HL-60/S4 treated with retinoic acid at 250 ng/mL for 4 days and 3 days (cell line): ENCODE results near the gene ABCF3.

Experiments used
- in situ Hi-C: fragments of 300-500 bp; cut with MboI; formaldehyde crosslinking; loops from 2 replicates; pipeline ENCODE4 v1.7.0; 2022; ENCODE audit warnings: low sequenced_read_pairs

The ABCF3 gene

DNA sequence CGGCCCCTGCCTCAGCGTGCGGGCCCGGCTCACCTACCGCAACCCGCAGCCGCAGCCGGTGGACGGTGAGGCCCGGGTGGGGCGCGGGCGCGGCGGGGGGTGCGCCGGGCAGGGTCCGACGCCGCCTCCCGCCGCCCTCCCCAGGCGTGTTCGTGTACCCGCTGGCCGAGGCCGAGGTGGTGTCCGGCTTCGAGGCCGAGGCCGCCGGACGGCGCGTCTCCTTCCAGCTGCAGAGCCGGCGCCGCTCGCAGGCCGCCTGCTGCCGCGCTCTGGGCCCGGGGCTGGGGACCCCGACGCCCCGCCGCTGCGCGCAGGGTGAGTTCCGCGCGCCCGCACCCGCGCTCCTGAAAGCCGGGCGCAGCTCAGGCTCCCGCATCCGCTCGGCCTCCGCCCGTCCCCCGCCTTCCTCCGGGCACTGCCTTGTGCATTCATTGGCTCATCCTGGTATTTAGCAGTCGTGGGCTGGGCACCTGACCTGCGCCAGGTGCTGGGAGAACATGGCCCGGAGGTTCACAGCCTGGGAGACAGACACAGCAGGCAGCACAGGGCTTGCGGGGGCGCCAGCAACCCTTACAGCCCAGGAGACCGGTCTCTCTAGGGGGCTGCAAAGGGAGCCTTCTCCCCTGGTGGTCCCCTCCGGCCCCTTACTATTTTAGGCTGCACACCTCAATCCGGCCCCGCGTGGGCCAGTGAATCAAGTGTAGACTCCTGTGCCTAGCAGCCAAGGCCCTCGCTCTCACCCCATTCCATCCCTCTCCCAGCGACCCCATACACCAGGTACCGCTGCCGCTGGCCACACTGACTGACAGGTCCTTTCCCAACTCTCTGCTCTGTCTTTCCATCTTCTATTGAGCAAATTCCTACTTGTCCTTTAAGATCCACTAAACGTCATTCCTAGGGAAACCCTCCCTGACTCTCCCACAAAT, 44.9 kb downstream of the ABCF3 start:
- in situ Hi-C loops, result no loop called here

DNA sequence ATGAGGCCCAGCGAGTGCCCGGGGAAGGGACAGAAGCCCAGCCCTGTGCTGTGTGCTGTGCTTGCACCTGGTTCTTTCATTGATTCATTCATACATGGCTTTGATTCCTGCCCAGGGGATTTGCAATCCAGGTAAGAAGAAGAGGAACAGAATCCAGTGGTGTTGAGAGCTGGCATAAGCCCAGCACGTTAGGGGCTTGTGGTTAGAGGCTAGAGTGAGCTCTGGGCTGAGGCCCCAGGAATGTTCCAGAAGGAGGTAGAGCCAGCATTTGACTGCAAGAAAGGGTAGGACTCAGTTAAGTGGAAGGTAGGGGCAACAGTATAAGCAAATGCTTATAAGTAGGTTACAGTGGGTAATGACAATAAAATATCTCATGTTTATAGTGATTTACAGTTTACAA, 45.7 kb downstream of the ABCF3 start:
- in situ Hi-C loops, result no loop called here

DNA sequence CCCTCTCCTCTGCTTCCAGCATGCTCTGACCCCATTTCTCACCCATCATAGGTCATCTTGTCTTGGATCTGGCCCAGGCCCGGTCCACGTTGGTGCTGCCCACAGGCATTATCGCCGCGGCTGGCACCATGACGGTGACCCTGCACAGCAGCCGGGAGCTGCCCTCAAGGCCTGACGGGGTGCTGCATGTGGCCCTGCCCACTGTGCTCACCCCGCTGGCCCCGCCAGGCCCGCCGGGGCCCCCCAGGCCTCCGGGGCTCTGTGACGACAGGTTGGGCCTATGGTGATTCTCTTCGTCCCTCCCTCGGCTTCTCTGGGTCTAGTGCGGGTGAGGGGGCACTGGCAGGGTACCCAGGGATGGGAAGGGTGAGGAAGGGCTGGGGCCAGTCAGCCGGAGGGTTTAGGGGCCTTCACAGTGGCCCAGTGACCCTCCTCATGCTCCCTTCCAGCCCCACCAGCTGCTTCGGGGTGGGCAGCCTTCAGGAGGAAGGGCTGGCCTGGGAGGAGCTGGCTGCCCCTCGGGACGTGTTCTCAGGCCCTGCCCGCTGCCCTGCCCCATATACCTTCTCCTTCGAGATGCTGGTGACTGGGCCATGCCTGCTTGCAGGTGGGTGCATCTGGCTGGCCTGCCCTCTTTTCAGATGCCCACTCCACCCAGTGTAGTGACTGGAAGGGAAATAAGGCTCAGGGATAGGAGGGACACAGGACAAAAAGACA, 47.3 kb downstream of the ABCF3 start:
- in situ Hi-C loops, result no loop called here

DNA sequence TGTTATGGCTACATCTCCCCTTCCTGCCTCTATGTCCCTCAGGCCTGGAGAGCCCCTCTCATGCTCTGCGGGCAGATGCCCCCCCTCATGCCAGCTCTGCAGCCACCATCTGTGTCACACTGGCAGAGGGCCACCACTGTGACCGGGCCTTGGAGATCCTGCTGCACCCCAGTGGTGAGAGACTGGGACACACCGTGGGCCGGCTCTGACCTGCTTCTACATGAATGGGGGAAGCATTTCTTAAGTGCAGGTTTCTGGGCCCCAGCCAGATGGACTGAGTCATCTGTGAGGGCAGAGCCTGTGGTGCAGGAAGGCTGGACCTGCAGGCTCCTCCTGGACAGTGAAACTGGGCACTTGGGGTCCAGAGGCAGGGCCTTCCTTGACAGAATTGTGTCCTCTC, 48.2 kb downstream of the ABCF3 start:
- in situ Hi-C loops, result no loop called here

DNA sequence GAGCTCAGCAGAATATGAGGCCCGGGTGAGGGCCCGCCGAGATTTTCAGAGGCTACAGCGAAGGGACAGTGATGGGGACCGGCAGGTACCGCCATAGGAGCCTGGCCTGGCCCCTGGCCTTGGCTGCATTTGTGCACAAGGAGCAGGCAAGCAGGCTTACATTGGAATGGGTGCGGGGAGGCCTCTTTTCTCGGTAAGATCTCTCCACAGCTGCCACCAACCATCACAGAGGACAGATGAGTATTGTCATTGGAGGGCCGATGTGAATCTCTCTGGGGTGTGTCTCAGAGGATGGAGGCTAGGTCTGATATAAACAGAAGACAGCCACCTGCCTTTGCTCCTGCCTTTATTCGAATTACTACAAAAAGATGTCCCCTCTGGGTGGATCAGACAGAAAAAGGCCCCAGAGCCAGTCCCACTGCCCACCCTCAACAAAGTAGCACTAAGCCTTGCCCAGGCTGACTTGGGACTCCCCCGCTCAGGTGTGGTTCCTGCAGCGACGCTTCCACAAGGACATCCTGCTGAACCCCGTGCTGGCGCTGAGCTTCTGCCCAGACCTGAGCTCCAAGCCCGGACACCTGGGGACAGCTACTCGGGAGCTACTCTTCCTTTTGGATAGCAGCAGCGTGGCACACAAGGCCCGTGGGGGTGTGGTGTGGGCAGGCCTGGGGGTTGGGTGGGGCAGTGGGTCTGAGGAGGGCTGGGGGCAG, 48.8 kb downstream of the ABCF3 start:
- in situ Hi-C loops, result no loop called here

DNA sequence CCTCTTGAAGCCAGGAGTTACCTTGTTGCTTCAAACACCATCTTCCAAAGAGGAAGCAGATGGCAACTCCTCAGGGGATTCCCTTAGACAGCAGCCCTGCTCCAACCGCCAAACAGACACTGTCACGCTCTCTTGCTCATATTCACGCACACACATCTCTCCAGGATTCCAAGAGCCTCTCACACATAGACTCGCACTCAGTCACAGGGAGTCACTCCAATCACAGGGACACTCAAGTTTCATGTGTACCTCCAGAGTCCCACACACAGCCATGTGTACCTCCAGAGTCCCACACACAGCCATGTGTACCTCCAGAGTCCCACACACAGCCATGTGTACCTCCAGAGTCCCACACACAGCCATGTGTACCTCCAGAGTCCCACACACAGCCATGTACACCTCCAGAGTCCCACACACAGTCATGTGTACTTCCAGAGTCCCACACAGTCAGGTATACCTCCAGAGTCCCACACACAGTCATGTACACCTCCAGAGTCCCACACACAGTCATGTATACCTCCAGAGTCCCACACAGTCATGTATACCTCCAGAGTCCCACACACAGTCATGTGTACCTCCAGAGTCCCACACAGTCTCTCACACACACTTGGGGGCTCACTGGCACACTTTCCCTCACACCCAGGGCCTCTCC, 49.5 kb downstream of the ABCF3 start:
- in situ Hi-C loops, result no loop called here

DNA sequence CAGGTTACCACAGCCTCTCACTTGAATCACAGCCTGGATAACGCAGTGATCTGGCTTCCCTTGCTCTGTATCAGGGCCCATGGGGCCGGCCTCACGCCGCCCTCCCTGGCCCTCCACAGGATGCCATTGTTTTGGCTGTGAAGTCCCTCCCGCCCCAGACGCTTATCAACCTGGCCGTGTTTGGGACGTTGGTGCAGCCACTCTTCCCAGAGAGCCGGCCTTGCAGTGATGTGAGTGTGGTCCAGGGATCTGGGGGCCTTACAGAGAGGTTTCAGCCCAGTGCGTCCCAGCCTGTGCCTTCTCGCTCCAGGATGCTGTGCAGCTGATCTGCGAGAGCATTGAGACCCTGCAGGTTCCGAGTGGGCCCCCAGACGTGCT, 50.0 kb downstream of the ABCF3 start:
- in situ Hi-C loops, result no loop called here

DNA sequence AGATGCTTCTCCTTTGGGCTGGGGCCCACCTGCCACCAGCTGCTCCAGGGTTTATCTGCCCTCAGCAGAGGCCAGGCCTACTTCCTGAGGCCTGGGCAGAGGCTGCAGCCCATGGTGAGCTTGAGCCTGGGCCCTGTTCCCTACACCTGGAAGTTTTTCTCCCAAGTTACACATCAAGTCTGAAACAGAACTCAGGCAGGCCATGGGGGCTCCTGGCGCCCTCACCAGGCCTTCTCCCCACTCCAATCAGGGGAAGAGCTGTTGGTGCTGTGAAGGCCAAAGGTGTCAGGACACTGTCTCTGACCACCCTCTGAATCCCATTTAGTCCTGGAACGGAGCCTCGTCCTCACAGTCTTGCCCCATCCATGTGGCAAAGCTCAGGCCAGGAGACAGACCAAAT, 50.6 kb downstream of the ABCF3 start:
- in situ Hi-C loops, result no loop called here

DNA sequence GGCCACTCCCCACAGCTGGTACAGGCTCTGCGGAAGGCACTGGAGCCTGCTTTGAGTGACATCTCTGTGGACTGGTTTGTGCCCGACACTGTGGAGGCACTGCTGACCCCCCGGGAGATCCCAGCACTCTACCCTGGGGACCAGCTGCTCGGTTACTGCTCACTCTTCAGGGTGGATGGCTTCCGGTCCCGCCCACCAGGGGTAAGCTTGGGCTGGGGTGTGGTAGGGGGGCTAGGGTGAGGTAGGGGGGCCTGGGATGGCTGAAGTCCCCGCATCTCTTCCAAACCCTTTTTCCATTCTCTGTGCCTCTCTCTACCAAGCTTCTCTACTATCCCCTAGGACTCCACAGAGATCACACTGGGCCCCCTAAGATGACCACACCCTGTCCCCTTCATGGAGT, 51.2 kb downstream of the ABCF3 start:
- in situ Hi-C loops, result no loop called here

DNA sequence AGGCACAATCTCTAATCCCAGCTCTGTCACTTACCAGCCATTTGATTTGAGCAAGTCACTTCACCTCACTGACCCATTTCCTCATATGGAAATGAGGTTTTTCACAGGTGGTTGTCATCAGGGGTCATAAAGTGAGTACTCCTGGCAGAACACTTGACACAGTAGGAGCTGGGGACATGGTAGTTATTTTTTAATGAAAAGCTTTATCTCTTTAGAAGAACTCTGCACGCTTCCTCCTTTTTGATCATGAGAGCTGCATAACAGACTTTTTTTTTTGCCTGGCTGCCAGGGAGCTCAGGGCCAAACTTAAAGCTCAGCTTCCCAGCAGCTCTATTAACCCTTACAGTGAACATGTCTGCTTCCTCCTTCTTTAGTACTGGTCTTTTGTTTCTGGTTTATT, 51.8 kb downstream of the ABCF3 start:
- in situ Hi-C loops, result no loop called here

DNA sequence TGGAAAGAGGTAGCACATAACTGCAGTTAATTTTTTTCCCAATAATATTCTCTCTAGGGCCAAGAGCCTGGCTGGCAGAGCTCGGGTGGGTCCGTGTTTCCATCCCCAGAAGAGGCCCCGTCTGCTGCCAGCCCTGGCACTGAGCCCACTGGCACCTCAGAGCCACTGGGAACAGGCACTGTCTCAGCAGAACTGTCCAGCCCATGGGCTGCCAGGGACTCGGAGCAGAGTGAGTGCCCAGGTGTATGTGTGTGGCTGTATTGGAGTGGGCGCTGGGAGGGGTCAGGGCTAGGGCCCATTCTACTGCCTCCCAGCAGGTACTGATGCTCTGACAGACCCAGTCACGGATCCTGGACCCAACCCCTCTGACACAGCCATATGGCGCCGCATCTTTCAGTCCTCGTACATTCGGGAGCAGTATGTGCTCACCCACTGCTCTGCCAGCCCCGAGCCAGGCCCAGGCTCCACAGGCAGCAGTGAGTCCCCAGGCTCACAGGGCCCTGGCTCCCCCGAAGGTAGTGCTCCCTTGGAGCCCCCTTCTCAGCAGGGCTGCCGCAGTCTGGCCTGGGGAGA, 52.3 kb downstream of the ABCF3 start:
- in situ Hi-C loops, result no loop called here

DNA sequence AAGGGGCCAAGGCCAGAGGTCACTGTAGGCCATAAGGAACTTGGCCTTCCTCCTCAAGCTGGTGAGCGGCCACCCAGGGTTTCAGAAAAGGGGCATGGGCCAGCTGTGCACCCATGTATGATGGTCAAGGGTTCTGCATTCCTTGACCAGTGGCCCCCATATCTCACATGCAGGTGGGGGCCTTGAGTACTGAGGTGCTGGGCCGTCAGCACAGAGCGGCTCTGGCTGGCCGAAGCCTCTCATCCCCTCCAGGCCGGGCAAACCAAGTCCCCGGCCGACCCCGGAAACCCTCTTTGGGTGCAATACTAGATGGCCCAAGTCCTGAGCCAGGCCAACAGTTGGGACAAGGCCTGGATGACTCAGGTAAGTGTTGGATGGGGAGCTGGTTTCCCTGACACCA, 53.2 kb downstream of the ABCF3 start:
- in situ Hi-C loops, result no loop called here

DNA sequence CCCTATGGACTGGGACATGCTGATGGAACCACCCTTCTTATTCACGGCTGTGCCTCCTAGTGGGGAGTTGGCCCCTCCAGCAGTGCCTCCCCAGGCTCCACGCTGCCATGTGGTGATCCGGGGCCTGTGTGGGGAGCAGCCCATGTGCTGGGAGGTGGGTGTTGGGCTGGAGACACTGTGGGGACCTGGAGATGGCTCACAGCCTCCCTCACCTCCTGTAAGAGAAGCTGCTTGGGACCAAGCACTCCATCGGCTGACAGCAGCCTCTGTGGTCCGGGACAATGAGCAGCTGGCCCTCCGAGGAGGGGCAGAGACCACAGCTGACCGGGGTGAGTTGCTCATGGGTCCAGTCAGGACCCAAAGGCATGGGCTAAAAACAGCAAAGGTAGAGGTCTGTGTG, 53.7 kb downstream of the ABCF3 start:
- in situ Hi-C loops, result no loop called here

DNA sequence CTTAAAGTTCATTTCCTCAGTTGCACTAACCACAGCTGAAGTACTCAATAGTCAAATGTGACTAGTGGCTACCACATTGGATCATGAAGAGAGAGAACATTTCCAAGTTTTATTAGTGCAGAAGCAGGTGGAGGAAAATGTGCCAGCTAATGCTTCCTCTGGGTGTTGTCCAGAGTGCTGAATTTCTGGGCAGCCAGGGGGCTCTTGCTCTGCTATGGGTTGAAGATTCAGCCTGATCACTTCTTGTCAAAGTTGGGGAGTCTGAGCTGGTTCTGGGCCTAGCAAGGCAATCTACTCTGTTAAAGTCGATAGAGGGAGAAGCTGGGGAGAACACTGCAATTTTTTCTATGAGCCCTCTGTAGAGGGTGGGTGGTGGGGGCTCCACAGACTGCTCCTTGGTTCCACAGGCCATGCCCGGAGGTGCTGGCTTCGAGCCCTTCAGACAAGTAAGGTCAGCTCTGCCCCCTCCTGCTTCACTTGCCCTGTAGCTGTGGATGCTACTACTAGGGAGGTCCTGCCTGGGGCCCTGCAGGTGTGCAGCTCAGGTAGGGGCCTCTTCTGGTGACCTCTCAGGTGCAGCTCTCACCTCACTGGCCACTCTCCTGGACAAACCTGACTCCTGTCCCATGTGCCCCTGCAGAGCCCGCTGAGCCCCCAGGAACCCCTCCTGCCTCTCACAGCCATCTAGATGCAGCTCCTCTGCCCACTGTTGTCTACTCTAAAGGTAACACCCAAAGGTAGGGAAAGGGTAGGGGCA, 54.6 kb downstream of the ABCF3 start:
- in situ Hi-C loops, result no loop called here

DNA sequence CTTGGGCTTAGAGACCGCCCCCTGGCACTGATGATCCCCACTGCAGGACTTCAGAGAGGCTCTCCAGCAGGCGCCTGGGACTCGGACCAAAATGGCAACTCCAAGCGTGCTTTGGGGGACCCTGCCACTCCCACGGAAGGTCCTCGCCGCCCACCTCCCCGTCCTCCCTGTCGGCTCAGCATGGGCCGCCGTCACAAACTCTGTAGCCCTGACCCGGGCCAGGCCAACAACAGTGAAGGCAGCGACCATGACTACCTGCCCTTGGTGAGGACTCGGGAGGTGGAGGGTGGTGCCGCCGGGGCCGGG, 55.1 kb downstream of the ABCF3 start:
- in situ Hi-C loops, result no loop called here

DNA sequence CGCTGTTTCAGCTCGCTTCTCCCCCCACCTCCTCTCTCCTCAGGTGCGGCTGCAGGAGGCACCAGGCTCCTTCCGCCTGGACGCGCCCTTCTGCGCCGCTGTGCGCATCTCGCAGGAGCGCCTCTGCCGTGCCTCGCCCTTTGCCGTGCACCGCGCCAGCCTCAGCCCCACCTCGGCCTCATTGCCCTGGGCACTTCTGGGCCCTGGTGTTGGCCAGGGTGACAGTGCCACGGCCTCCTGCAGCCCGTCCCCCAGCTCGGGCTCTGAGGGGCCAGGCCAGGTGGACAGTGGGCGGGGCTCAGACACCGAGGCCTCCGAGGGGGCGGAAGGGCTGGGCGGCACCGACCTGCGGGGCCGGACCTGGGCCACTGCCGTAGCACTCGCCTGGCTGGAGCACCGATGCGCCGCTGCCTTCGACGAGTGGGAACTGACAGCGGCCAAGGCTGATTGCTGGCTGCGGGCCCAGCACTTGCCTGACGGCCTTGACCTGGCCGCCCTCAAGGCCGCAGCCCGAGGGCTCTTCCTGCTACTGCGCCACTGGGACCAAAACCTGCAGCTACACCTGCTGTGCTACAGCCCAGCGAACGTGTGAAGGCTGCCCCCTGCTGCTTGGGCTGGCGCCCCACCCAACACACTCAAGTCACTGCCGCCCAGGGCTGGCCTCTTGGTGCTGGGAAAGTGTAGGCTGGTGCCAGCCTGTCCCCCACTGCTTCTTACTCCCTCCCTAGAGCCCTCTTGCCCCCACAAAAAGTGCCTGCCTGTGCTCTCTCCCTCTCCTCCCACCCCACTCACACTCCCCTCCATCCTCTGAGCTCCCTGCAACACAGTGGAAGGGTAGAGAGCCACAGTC, 55.7 kb downstream of the ABCF3 start:
- in situ Hi-C loops, result no loop called here

DNA sequence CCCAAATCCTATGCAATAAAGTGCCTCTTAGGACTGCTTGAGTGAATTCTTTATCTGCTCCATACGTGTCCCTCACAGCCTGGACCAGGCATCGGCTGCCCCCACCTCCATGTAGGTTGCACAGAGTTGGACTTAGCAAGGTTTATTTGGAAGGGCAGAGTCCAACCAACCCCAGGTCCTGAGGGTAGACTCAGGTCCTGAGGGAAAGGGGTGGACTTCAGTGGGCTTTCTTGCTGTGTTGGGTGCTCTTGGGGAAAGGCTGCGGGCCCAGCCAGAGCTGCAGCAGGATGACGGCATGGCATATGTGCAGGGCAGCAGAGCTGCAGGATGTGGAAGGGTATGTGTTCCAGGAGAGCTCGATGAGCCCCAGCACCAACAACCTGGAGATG, 56.3 kb downstream of the ABCF3 start:
- in situ Hi-C loops, result no loop called here
